ENCODE measurements around the gene CHFR. TPM values are rescaled to one million over a fixed set of nuclear protein-coding genes. Genes with fewer than 3 reads are reported as not detected.

The CHFR gene
- total RNA-seq, 1 donor from 2014 or later: 55.0 TPM

DNA sequence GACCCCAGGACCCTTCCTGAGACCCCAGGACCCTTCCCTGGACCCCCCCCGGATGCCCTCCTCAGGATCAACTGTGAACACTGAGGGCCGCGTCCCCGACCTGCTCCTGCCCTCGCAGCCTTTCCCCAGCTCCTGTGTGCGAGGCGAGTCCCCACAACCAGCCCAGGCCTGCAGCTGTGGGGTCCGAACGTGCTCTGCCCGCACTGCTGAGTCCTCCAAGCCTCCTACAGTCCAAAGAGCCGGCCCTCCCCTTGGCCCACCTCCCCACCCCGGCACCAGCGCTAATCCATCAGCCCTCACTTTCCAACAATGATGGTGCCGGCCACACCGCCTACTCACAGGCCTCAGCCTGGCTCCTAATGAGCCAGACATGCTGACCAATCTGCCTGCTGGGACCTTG is 99.5 kb downstream of the CHFR start:
- no peak overlapping the region for H3K27ac Mint-ChIP-seq
- H3K27me3 Mint-ChIP-seq (ENCODE audit: low read depth): no peaks in the 10 kb centered on the region
- H3K4me1 Mint-ChIP-seq (ENCODE audit: low read depth): no peaks in the 10 kb centered on the region
- H3K36me3 Mint-ChIP-seq (ENCODE audit: low read depth): peaks cover 70% of the 10 kb centered on the region
- no peak for DNase-seq (ENCODE audit: low spot score)
- H3K4me3 Mint-ChIP-seq (ENCODE audit: low read depth): no peak overlapping the region
- intact Hi-C loops (cut with micrococcal nuclease): no loop called here
- H3K9me3 Mint-ChIP-seq: no peaks in the 10 kb centered on the region

DNA sequence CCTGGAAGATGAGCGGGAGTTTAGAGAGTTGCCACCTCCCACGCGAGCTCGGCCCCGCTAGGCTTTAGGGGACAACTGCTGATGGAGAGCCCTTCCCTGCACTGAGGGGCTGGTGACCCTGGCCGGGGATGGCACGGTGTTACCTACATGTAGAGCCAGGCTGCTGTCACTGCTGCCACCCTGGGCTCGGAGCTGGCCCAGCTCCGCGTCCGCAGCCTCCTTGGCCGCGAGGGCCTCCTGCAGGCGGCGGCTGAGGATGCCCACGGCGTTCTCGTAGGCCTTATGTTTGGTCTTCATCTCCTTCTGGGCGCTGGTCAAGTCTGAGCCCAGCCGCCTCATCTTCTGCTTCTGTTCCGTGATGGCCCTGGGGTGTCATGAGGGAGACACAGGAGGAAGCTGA is 101.2 kb downstream of the CHFR start:
- Mint-ChIP-seq H3K4me1 (ENCODE audit: low read depth) (no peaks in the 10 kb centered on the region), H3K27ac (no peak overlapping the region), H3K9me3 (no peaks in the 10 kb centered on the region), H3K27me3 (ENCODE audit: low read depth) (no peaks in the 10 kb centered on the region), H3K4me3 (ENCODE audit: low read depth) (no peak overlapping the region), H3K36me3 (ENCODE audit: low read depth) (peaks cover 66% of the 10 kb centered on the region)
- DNase-seq (ENCODE audit: low spot score): no peak
- intact Hi-C loops (cut with micrococcal nuclease): no loop called here

DNA sequence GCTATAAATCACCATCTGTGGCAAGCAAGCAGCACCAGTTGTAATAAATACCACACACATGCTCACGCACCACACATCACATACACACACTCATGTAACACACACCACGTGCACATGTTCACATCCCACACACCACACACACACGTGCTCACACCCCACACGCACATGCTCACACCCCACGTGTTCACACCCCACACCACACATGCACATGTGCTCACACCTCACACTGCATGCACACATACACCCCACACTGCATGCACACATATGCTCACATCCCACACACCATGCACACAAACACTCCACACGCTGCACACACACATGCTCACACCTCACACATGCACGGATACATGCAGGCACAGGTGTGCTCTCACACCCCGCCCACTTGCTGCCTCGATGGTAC is 102.8 kb downstream of the CHFR start:
- H3K36me3 Mint-ChIP-seq (ENCODE audit: low read depth): peaks cover 76% of the 10 kb centered on the region
- H3K27me3 Mint-ChIP-seq (ENCODE audit: low read depth): no peaks in the 10 kb centered on the region
- H3K27ac Mint-ChIP-seq: no peak overlapping the region
- no peaks in the 10 kb centered on the region for H3K4me1 Mint-ChIP-seq (ENCODE audit: low read depth)
- H3K9me3 Mint-ChIP-seq: no peaks in the 10 kb centered on the region
- intact Hi-C loops (cut with micrococcal nuclease): no loop called here
- no peak overlapping the region for H3K4me3 Mint-ChIP-seq (ENCODE audit: low read depth)
- DNase-seq (ENCODE audit: low spot score): no peak

DNA sequence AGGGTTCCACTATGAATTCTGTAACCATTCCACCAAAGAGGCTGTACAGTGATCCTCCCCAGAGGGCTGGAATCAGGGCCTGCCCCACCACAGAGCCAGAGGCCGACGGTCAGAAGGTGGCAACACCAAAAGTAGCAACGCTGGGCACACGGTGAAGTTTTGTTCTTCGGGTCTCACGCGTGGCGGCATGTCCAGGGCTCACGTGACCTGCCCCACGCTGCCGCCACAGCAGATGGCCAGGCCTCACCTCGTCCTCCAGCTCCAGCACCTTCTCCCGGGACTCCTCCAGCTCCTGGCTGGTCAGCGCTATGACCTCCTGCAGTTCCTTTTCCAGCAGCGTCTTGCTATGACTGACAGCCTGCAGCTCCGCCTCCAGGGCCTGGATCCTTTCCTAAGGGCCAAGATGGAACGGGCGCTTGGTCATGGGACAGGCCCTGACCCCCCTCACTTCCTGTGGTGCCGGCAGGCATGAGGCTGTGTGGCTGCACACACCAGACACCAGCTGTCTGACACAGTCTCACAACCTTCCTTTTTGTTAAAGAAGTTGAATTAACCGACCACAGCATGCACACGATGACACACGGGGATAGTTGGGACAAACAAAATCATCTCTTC is 103.4 kb downstream of the CHFR start:
- DNase-seq (ENCODE audit: low spot score): no peak
- Mint-ChIP-seq H3K4me3 (ENCODE audit: low read depth) (no peak overlapping the region), H3K27me3 (ENCODE audit: low read depth) (no peaks in the 10 kb centered on the region), H3K36me3 (ENCODE audit: low read depth) (peaks cover 74% of the 10 kb centered on the region), H3K9me3 (no peaks in the 10 kb centered on the region), H3K4me1 (ENCODE audit: low read depth) (no peaks in the 10 kb centered on the region), H3K27ac (no peak overlapping the region)
- intact Hi-C loops (cut with micrococcal nuclease): no loop called here

Other genes with a start within 250 kb of the CHFR start
- 152 and 159 TPM in 2 replicates for gene POLE, start 200.3 kb downstream of the CHFR start, total RNA-seq
- gene PXMP2, start 200.0 kb downstream of the CHFR start, total RNA-seq: 19.1 and 23.2 TPM in 2 replicates
- gene PGAM5, start 176.8 kb downstream of the CHFR start, total RNA-seq: 78.6 and 80.7 TPM in 2 replicates
- 143 and 152 TPM in 2 replicates for gene ANKLE2, start 125.8 kb downstream of the CHFR start, total RNA-seq
- gene GOLGA3, start 58.7 kb downstream of the CHFR start, total RNA-seq: 64.5 and 66.2 TPM in 2 replicates
- gene ZNF605, start 68.7 kb upstream of the CHFR start, total RNA-seq: 7.3 and 8.2 TPM in 2 replicates
- gene ZNF26, start 98.8 kb upstream of the CHFR start, total RNA-seq: 15.2 and 17.1 TPM in 2 replicates
- gene ZNF84, start 149.9 kb upstream of the CHFR start, total RNA-seq: 20.7 and 21.3 TPM in 2 replicates
- 14.4 and 15.3 TPM in 2 replicates for gene ZNF140, start 193.3 kb upstream of the CHFR start, total RNA-seq
- gene ZNF891, start 242.7 kb upstream of the CHFR start, total RNA-seq: 2.0 and 2.3 TPM in 2 replicates
- 4.9 and 6.3 TPM in 2 replicates for gene ZNF10, start 243.0 kb upstream of the CHFR start, total RNA-seq

Measured in activated T-helper 2 cell treated with anti-CD3 and anti-CD28 coated beads, Interferon-gamma antibody, Interleukin-2, Interleukin-4, amounts not matched to agents 10 μg/mL and 5 μg/mL and 100 μg/mL, durations not matched to agents 14 hours and 24 hours and 36 hours (primary cell).